Hepatocyte (in vitro differentiated cells): Measurements from ENCODE around the gene PRPF19. TPM values are rescaled to one million over a fixed set of nuclear protein-coding genes. Genes with fewer than 3 reads are reported as not detected.

Source experiments
- DNase-seq: peaks from one replicate; pipeline ENCODE4 v3.0.0-alpha.2; 2016; ENCODE audit warnings: low spot score
- H2AFZ ChIP-seq: fragments of 200-600 bp; sonication (generic); 2 replicates; pipeline ENCODE4 v1.6.0; 2016; ENCODE audit warnings: antibody characterized with exemption, mild to moderate bottlenecking
- H3K27ac ChIP-seq: fragments of 200-600 bp; sonication (generic); 2 replicates; pipeline ENCODE4 v1.5.1; 2016; ENCODE audit warnings: mild to moderate bottlenecking
- H3K27me3 ChIP-seq: fragments of 200-600 bp; sonication (generic); 2 replicates; pipeline ENCODE4 v1.6.1; 2016
- H3K36me3 ChIP-seq: fragments of 200-600 bp; sonication (generic); replicated peaks from 2 replicates; pipeline ENCODE4 v1.5.1; 2016; ENCODE audit warnings: low read depth; ENCODE audit not compliant: insufficient read depth
- H3K4me1 ChIP-seq: fragments of 200-600 bp; sonication (generic); 2 replicates; pipeline ENCODE4 v1.5.1; 2016; ENCODE audit warnings: mild to moderate bottlenecking, moderate library complexity; ENCODE audit not compliant: insufficient read depth
- H3K4me2 ChIP-seq: fragments of 200-600 bp; sonication (generic); 2 replicates; pipeline ENCODE4 v1.6.0; 2016
- H3K4me3 ChIP-seq: fragments of 200-600 bp; sonication (generic); 2 replicates; pipeline ENCODE4 v1.5.1; 2016; ENCODE audit warnings: mild to moderate bottlenecking
- H3K79me2 ChIP-seq: fragments of 200-600 bp; sonication (generic); 2 replicates; pipeline ENCODE4 v1.6.0; 2017; ENCODE audit warnings: mild to moderate bottlenecking
- H3K9me2 ChIP-seq: fragments of 200-600 bp; sonication (generic); replicated peaks from 2 replicates; pipeline ENCODE4 v1.6.0; 2017; ENCODE audit warnings: mild to moderate bottlenecking; ENCODE audit not compliant: insufficient read depth
- H3K9me3 ChIP-seq: fragments of 200-600 bp; sonication (generic); 2 replicates; pipeline ENCODE4 v1.5.1; 2016; ENCODE audit warnings: low read depth, mild to moderate bottlenecking
- H4K20me1 ChIP-seq: fragments of 200-600 bp; sonication (generic); 2 replicates; pipeline ENCODE4 v1.6.0; 2016; ENCODE audit warnings: mild to moderate bottlenecking; ENCODE audit not compliant: insufficient read depth, poor library complexity, severe bottlenecking
- CTCF ChIP-seq: fragments of 200-600 bp; sonication (generic); IDR thresholded peaks from 2 replicates; pipeline ENCODE4 v1.5.1; 2016; ENCODE audit warnings: antibody characterized with exemption, mild to moderate bottlenecking; ENCODE audit not compliant: poor library complexity
- EZH2 ChIP-seq: fragments of 200-600 bp; sonication (generic); IDR thresholded peaks from 2 replicates; pipeline ENCODE4 v1.6.1; 2016; ENCODE audit warnings: antibody characterized with exemption, mild to moderate bottlenecking, borderline replicate concordance
- EZH2phosphoT487 ChIP-seq: fragments of 200-600 bp; sonication (generic); IDR thresholded peaks from one replicate; pipeline ENCODE4 v1.6.1; 2018; ENCODE audit warnings: antibody characterized with exemption, mild to moderate bottlenecking, low read depth, moderate library complexity; ENCODE audit not compliant: unreplicated experiment, severe bottlenecking
- WGBS: methylation state at CpG from one replicate; pipeline ENCODE4 v1.1.6; 2016; ENCODE audit warnings: low lambda C conversion rate; ENCODE audit errors: missing lambda C conversion rate; 5-methylcytosine and 5-hydroxymethylcytosine counted together
- polyA plus RNA-seq: library from polyadenylated mRNA; unstranded; fragments of >200 nt; fragmentation: Nextera tagmentation; extraction: Ambion mirVana; gene quantifications from 2 replicates; pipeline ENCODE4 v1.2.1, GENCODE V29; 2016
- total RNA-seq: library from RNA; depleted of rRNA; stranded (reverse); fragments of >200 nt; gene quantifications from 2 replicates; pipeline ENCODE4 v1.2.3, GENCODE V29; 2014

The PRPF19 gene
- total and polyA plus RNA-seq, 2 experiments from 2014 or later = 19.3 to 53.8 TPM

- no peak overlapping the region for H3K4me2 ChIP-seq
- no peaks in the 10 kb centered on the region for H3K79me2 ChIP-seq
- no peak overlapping the region for H3K4me3 ChIP-seq
- no peaks in the 10 kb centered on the region for H3K9me3 ChIP-seq
- H4K20me1 ChIP-seq = no peaks in the 10 kb centered on the region
- H3K27ac ChIP-seq = no peak overlapping the region
- no peaks in the 10 kb centered on the region for H3K27me3 ChIP-seq
- no peak overlapping the region for H2AFZ ChIP-seq
- DNase-seq = no peak
- 91% methylated on average over 8 of the region's 8 CpGs for WGBS
- TF ChIP-seq EZH2 (no peak), EZH2phosphoT487 (no peak), CTCF (no peak)
- no peaks in the 10 kb centered on the region for H3K9me2 ChIP-seq
- H3K36me3 ChIP-seq = no peaks in the 10 kb centered on the region
- H3K4me1 ChIP-seq = no peaks in the 10 kb centered on the region
These were observed 48.1 kb downstream of the PRPF19 start for GRCh38 chr11:60858236-60858635.

- Histone ChIP-seq H2AFZ (no peak overlapping the region), H4K20me1 (no peaks in the 10 kb centered on the region), H3K79me2 (no peaks in the 10 kb centered on the region), H3K9me3 (no peaks in the 10 kb centered on the region), H3K4me1 (no peaks in the 10 kb centered on the region), H3K4me3 (no peak overlapping the region), H3K27ac (no peak overlapping the region), H3K4me2 (no peak overlapping the region), H3K36me3 (no peaks in the 10 kb centered on the region), H3K27me3 (no peaks in the 10 kb centered on the region), H3K9me2 (no peaks in the 10 kb centered on the region)
- WGBS = 79% methylated on average over 5 of the region's 5 CpGs
- no peak for DNase-seq
- TF ChIP-seq EZH2phosphoT487 (no peak), EZH2 (no peak), CTCF (no peak)
These were observed 48.8 kb downstream of the PRPF19 start for GRCh38 chr11:60857378-60858232.

- no peak within 1 kb of the TSS for H2AFZ ChIP-seq
- H3K36me3 ChIP-seq = no peaks in the 10 kb centered on the region
- no peaks in the 10 kb centered on the region for H3K9me3 ChIP-seq
- peaks cover 3% of the 10 kb centered on the region for H3K4me1 ChIP-seq
- no peak within 1 kb of the TSS for H3K4me3 ChIP-seq
- H3K27me3 ChIP-seq = no peaks in the 10 kb centered on the region
- H3K79me2 ChIP-seq = no peaks in the 10 kb centered on the region
- no peak within 1 kb of the TSS for H3K4me2 ChIP-seq
- H3K9me2 ChIP-seq = no peaks in the 10 kb centered on the region
- no peak for DNase-seq
- TF ChIP-seq CTCF (no peak), EZH2 (no peak), EZH2phosphoT487 (no peak)
- no peak within 1 kb of the TSS for H3K27ac ChIP-seq
- H4K20me1 ChIP-seq = no peaks in the 10 kb centered on the region
- WGBS = 67% methylated on average over 13 of the region's 14 CpGs
These were observed 50.4 kb downstream of the PRPF19 start, which contains the start of gene PTGDR2 for GRCh38 chr11:60855726-60856633. Gene PTGDR2 (minus strand): TSS chr11:60855950. CDS start chr11:60853722, 2,228 bp downstream.
